Measurements from ENCODE around the gene RENBP. TPM values are rescaled to one million over a fixed set of nuclear protein-coding genes. Genes with fewer than 3 reads are reported as not detected.

RENBP gene
- total and polyA plus RNA-seq, 12 donors, result 5.4 to 69.6 (median 26.1) TPM

- TF ChIP-seq POLR2A (IDR thresholded peaks at IDR 0.05) (no peak), CTCF (IDR thresholded peaks at IDR 0.05) (no peak)
- peaks cover 0 to 97% of the 10 kb centered on the region in 2 donors for H3K36me3 ChIP-seq (replicated peaks in 1 of 2)
- no peaks in the 10 kb centered on the region for H3K27me3 ChIP-seq
- DNase-seq, result no peak
- H3K4me1 ChIP-seq (replicated peaks in 1 of 2), result peaks cover 0 to 4% of the 10 kb centered on the region in 2 donors
- no peak overlapping the region for H3K4me3 ChIP-seq
- no peaks in the 10 kb centered on the region for H3K9me3 ChIP-seq (replicated peaks in 1 of 3)
- WGBS, 4 donors, result 77 to 83% (median 80%) methylated on average over 9 to 33 of the region's 33 CpGs; no CpG with 5 or more reads in 1 of the 4 donors
- no peak overlapping the region for H3K27ac ChIP-seq
- intact Hi-C loops (cut with DNase I), result no loop called here
Observed at GRCh38 chrX:153953892-153954557, 9.6 kb upstream of the RENBP start.

- peak overlapping the region in 1 of 5 donors; percentile 8 for H3K27ac ChIP-seq
- H3K4me3 ChIP-seq, result no peak overlapping the region
- DNase-seq, result peak; percentile 61 to 85 (median 76)
- WGBS, 4 donors, result 20 to 30% (median 25%) methylated on average over 10 to 33 of the region's 33 CpGs
- peaks cover 0 to 97% of the 10 kb centered on the region in 2 donors for H3K36me3 ChIP-seq (replicated peaks in 1 of 2)
- intact Hi-C loops (cut with DNase I), result no loop called here
- no peaks in the 10 kb centered on the region for H3K9me3 ChIP-seq (replicated peaks in 1 of 3)
- H3K27me3 ChIP-seq, result no peaks in the 10 kb centered on the region
- H3K4me1 ChIP-seq (replicated peaks in 1 of 2), result peaks cover 0 to 9% of the 10 kb centered on the region in 2 donors
- TF ChIP-seq POLR2A (IDR thresholded peaks at IDR 0.05) (peak in 1 of 2 donors; percentile 27), CTCF (IDR thresholded peaks at IDR 0.05) (peak; percentile 79 to 100 (median 98))
Observed at GRCh38 chrX:153953342-153953830, 8.9 kb upstream of the RENBP start.

- DNase-seq, result no peak
- TF ChIP-seq POLR2A (IDR thresholded peaks at IDR 0.05) (no peak), CTCF (IDR thresholded peaks at IDR 0.05) (no peak)
- H3K36me3 ChIP-seq (replicated peaks in 1 of 2), result peaks cover 0 to 89% of the 10 kb centered on the region in 2 donors
- peak overlapping the region in 1 of 5 donors; percentile 8 for H3K27ac ChIP-seq
- no peaks in the 10 kb centered on the region for H3K27me3 ChIP-seq
- no peak overlapping the region for H3K4me3 ChIP-seq
- 87 to 93% (median 90%) methylated on average over 9 to 32 of the region's 32 CpGs for WGBS, 4 donors
- H3K9me3 ChIP-seq (replicated peaks in 1 of 3), result no peaks in the 10 kb centered on the region
- H3K4me1 ChIP-seq (replicated peaks in 1 of 2), result peaks cover 0 to 16% of the 10 kb centered on the region in 2 donors
- intact Hi-C loops (cut with DNase I), result no loop called here
Observed at GRCh38 chrX:153952373-153953026, 8.1 kb upstream of the RENBP start.

GRCh38 chrX:153951683-153952372, 7.4 kb upstream of the RENBP start:
- Histone ChIP-seq H3K27ac (no peak overlapping the region), H3K36me3 (replicated peaks in 1 of 2) (peaks cover 0 to 82% of the 10 kb centered on the region in 2 donors), H3K4me1 (replicated peaks in 1 of 2) (peaks cover 0 to 17% of the 10 kb centered on the region in 2 donors)

More at GRCh38 chrX:153951683-153952372, 7.4 kb upstream of the RENBP start:
- WGBS, 4 donors, result 88 to 97% (median 92%) methylated on average over 7 to 28 of the region's 28 CpGs
- TF ChIP-seq POLR2A (IDR thresholded peaks at IDR 0.05), result no peak
- TF ChIP-seq CTCF (IDR thresholded peaks at IDR 0.05), result no peak
- Histone ChIP-seq H3K27me3 (no peaks in the 10 kb centered on the region), H3K9me3 (replicated peaks in 1 of 3) (no peaks in the 10 kb centered on the region), H3K4me3 (no peak overlapping the region)
- no peak for DNase-seq
- intact Hi-C loops (cut with DNase I), result no loop called here
